A549 treated with DMSO at 1 μM for 4 hours (cell line): ENCODE measurements around the gene RCAN3. TPM values are rescaled to one million over a fixed set of nuclear protein-coding genes. Genes with fewer than 3 reads are reported as not detected.

Experiments used
- total RNA-seq: library from RNA; stranded (reverse); fragments of 200-300 nt; extraction: Qiagen RNA extraction; gene quantifications from 5 replicates; pipeline ENCODE4 v1.2.3, GENCODE V29; 2022; ENCODE audit warnings: low read depth

RCAN3 gene
- total RNA-seq = 9.8 to 13.6 TPM (median 12.5 TPM) in 5 replicates

DNA sequence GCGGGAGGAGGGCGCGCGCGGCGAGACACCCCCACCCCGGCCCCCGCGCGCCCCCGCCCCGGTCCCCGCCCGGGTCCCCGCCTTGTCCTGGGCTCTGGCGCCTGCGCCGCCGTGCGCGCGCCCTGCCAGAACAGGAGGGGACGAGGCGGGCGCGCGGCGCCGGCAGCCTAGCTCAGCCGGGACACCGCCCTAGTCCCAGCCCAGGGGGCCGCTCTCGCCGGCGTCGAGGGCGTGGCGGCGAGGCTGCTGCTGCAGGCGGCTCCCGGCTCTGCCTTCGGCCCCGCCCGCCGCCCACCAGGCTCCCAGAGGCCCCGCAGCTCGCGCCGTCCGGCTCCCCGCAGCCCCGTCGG is at the start of gene RCAN3:
Gene RCAN3 (plus strand): TSS at position 128 of the 350 bp plus-strand sequence. CDS start 11,537 bp downstream, outside the sequence.

DNA sequence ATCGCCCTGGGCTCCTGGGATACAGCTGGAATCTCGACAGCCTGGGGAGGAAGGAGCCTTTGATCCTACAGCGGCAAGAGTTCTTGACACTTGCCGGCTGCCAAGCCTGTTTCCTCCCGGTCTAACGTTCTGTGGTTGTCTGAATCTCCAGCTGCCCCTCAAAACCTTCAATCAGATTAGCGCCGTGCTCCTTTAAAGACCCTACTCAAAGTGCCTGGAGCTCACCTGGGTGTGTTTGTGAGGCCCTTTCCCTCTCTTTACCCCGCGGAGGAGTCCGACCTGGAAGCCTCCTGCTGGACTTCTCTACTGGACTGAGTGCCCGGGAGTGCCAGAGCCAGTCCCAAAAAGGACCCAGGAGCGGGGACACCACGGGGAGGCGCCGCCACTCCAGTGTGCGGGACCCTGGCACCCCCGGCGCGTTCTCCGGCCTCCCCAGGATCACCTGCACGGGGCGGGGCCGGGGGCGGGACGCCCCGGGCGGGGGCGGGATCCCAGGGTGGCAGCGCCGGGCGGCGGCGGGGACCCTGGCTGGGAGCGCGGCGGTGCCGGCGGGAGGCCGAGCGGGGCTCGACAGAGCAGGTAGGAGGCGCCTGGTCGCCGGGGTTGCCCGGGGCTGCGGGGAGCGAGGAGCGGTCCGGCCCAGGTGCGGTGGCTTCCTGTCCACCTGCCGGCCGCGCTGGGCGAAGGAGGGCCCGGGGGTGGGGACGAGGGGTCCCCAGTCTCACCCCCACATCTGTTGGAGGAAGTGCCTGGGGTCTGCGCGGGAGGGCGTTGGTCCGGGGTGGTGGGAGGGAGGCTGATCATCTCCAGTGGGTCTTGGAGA is 53.2 kb downstream of the RCAN3 start, which contains the start of gene NCMAP:
Gene NCMAP (plus strand): TSS at position 497 of the 823 bp plus-strand sequence. CDS start 39,344 bp downstream, outside the sequence.

Other genes with a start within 250 kb of the RCAN3 start
- gene GRHL3, start 183.5 kb upstream of the RCAN3 start, total RNA-seq = 0.39 to 0.76 TPM (median 0.61 TPM) in 5 replicates
- 6.4 to 6.8 TPM (median 6.7 TPM) in 5 replicates for gene STPG1, start 89.1 kb upstream of the RCAN3 start, total RNA-seq
- 7.0 to 9.4 TPM (median 7.5 TPM) in 5 replicates for gene NIPAL3, start 87.0 kb upstream of the RCAN3 start, total RNA-seq
- 0.02 TPM in 2 of 5 replicates, not detected in the others for gene NCMAP, start 53.3 kb downstream of the RCAN3 start, total RNA-seq
- 41.9 to 53.9 TPM (median 47.3 TPM) in 5 replicates for gene SRRM1, start 140.5 kb downstream of the RCAN3 start, total RNA-seq
- gene CLIC4, start 242.6 kb downstream of the RCAN3 start, total RNA-seq = 31.5 to 51.9 TPM (median 41.0 TPM) in 5 replicates